ENCODE measurements around the gene RNF220. TPM values are rescaled to one million over a fixed set of nuclear protein-coding genes. Genes with fewer than 3 reads are reported as not detected.
"Not testable (repeated sequence)": the region's sequence is repeated elsewhere in the genome, so short reads cannot be mapped to it uniquely, and the experiment has no call there.

Gene RNF220
- total RNA-seq, 1 donor from 2014 or later = 89.5 TPM

DNA sequence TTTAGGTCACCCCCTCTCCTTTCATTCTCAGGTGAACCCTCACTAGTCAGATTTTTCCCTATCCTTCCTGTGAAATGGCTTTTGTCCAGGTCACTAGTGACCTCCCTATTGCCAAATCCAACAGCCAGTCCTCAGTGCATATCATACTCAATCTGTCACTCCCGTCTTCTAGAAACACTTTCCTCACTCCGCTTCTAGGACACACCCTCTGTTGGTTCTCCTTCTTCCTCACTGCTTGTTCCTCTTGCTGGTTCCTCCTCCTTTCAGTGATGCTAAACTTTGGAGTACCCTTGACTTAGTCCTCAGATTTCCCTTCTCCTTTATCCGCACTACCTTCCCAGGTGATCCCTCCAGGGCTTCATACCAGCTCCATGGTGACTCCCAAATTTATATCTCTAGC lies 94.3 kb downstream of the RNF220 start:
- no peaks in the 10 kb centered on the region for H3K9me3 Mint-ChIP-seq
- H3K27ac Mint-ChIP-seq = no peak overlapping the region
- no peak overlapping the region for H3K4me3 Mint-ChIP-seq (ENCODE audit: low read depth)
- H3K27me3 Mint-ChIP-seq (ENCODE audit: low read depth) = peaks cover 6% of the 10 kb centered on the region
- H3K4me1 Mint-ChIP-seq (ENCODE audit: low read depth) = no peaks in the 10 kb centered on the region
- intact Hi-C loops (cut with micrococcal nuclease) = no loop called here
- H3K36me3 Mint-ChIP-seq (ENCODE audit: low read depth) = no peaks in the 10 kb centered on the region
- no peak for DNase-seq (ENCODE audit: low spot score)

DNA sequence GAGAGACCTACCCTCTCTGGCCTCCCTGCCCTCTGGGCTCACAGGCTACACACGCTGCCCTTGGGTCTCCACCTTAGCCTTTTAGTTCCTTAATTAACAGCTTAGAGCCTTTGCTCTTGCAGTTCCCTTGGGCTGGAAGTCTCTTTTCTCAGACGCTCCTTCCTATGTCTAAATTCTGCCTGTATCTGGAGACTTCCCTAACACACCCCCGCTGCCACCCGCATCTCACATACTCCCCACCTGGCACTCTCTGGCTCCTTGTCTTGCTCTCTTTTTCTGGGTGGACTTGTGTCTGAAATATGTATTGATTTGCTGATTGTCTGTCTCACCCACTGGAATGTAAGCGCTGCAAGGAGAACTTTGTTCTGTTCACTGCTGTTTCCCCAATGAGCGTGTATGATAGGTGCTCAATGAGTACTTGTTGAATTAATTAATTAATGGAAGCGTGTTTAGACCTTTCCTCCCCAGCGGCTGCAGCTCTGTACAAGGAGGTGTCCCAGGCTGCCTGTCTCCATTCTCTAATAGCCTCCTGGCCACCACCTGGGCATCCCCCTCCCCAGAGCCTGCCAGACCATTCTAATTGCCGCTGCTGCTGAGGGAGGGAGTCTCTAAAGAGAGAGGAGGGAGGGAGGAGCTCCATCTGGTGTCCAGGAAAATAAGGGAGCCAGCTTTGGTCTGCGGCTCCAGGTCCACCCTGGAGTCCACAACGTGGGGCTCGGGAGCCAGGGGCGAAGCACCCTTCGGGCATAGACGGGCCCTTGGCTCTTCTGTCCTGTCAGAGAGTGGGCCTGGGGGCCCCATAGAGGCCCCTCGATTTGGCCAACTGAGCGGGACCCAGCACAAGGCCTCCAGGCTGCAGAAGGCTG lies 95.4 kb downstream of the RNF220 start:
- H3K36me3 Mint-ChIP-seq (ENCODE audit: low read depth) = no peaks in the 10 kb centered on the region
- peaks cover 6% of the 10 kb centered on the region for H3K27me3 Mint-ChIP-seq (ENCODE audit: low read depth)
- H3K27ac Mint-ChIP-seq = no peak overlapping the region
- H3K4me1 Mint-ChIP-seq (ENCODE audit: low read depth) = no peaks in the 10 kb centered on the region
- no peaks in the 10 kb centered on the region for H3K9me3 Mint-ChIP-seq
- intact Hi-C loops (cut with micrococcal nuclease) = no loop called here
- H3K4me3 Mint-ChIP-seq (ENCODE audit: low read depth) = no peak overlapping the region
- DNase-seq (ENCODE audit: low spot score) = no peak

DNA sequence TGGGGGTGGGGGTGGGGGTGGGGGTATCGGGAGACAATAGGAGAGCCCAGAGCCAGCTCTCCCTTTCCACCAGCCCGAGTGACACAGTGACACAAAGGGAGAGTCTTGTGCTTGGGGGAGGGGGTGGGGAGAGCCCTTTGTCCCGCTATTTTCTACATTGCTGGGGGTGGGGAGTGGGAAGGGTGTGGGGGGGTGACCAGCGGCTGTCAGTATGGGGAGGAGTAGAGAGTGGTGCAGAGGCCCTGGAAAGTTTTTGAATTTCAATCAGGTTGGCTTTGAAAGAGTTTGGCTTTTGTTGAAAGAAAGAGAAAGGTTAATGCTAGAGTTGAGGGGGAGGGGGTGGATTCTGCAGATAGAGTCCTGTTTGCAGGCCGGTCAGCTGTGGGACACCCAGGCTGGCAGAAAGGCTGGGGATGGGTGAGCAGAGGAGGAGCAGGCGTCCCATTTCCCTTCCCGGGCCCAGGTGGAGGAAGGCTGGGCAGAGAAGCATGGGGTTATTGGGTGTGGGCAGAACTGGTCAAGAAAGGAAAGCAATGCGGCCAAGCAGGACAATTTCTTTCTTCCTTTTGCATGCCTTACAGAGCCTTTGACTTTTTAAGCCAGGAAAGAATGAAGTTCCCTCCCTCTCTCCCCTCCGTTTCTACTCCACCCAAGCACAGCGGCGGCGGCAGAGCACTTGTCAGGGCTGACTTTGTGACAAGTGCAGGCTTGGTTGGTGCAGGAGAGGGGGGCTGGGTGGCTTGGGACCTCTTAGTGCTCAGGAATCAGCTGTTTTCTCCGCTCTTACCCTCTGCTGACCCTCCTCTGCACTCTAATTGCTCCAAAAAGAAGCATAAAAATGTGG lies 96.2 kb downstream of the RNF220 start:
- no peaks in the 10 kb centered on the region for H3K9me3 Mint-ChIP-seq
- H3K4me3 Mint-ChIP-seq (ENCODE audit: low read depth) = no peak overlapping the region
- peaks cover under 1% of the 10 kb centered on the region for H3K27me3 Mint-ChIP-seq (ENCODE audit: low read depth)
- intact Hi-C loops (cut with micrococcal nuclease) = no loop called here
- H3K36me3 Mint-ChIP-seq (ENCODE audit: low read depth) = no peaks in the 10 kb centered on the region
- H3K4me1 Mint-ChIP-seq (ENCODE audit: low read depth) = no peaks in the 10 kb centered on the region
- DNase-seq (ENCODE audit: low spot score) = no peak
- H3K27ac Mint-ChIP-seq = no peak overlapping the region

DNA sequence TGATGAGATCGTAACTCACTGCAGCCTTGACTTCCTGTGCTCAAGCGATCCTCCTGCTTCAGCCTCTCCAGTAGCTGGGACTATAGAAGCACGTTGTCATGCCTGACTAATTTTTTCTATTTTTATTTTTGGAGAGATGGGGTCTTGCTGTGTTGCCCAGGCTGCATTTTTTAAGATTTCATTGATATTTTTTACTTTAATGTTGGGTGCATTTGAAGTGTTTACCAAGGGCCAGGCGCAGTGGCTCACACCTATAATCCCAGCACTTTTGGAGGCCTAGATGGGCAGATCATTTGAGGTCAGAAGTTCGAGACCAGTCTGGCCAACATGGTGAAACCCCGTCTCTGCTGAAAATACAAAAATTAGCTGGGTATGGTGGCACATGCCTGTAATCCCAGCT lies 97.8 kb downstream of the RNF220 start:
- H3K4me1 Mint-ChIP-seq (ENCODE audit: low read depth); H3K27ac Mint-ChIP-seq; intact Hi-C loops (cut with micrococcal nuclease); DNase-seq (ENCODE audit: low spot score); H3K27me3 Mint-ChIP-seq (ENCODE audit: low read depth); H3K4me3 Mint-ChIP-seq (ENCODE audit: low read depth); H3K36me3 Mint-ChIP-seq (ENCODE audit: low read depth); H3K9me3 Mint-ChIP-seq: not testable (repeated sequence)

DNA sequence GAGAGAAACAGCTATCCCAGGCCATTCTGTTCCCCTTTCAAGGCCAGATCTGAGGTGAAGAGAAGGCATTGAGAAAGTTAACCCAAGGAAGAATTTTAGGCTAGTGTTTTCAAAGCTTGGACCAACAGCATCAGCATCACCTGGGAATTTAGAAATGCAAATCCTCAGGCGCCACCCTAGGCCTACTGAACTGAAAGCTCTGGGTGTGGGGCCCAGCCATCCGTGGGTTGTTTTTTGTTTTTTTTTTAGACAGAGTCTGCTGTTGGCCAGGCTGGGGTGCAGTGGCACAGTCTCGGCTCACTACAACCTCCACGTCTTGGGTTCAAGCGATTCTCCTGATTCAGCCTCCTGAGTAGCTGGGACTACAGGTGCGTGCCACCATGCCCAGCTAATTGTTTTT lies 98.6 kb downstream of the RNF220 start:
- Mint-ChIP-seq H3K27ac (no peak overlapping the region), H3K27me3 (ENCODE audit: low read depth) (no peaks in the 10 kb centered on the region), H3K4me1 (ENCODE audit: low read depth) (no peaks in the 10 kb centered on the region), H3K4me3 (ENCODE audit: low read depth) (no peak overlapping the region), H3K36me3 (ENCODE audit: low read depth) (no peaks in the 10 kb centered on the region), H3K9me3 (no peaks in the 10 kb centered on the region)
- no peak for DNase-seq (ENCODE audit: low spot score)
- intact Hi-C loops (cut with micrococcal nuclease) = no loop called here

DNA sequence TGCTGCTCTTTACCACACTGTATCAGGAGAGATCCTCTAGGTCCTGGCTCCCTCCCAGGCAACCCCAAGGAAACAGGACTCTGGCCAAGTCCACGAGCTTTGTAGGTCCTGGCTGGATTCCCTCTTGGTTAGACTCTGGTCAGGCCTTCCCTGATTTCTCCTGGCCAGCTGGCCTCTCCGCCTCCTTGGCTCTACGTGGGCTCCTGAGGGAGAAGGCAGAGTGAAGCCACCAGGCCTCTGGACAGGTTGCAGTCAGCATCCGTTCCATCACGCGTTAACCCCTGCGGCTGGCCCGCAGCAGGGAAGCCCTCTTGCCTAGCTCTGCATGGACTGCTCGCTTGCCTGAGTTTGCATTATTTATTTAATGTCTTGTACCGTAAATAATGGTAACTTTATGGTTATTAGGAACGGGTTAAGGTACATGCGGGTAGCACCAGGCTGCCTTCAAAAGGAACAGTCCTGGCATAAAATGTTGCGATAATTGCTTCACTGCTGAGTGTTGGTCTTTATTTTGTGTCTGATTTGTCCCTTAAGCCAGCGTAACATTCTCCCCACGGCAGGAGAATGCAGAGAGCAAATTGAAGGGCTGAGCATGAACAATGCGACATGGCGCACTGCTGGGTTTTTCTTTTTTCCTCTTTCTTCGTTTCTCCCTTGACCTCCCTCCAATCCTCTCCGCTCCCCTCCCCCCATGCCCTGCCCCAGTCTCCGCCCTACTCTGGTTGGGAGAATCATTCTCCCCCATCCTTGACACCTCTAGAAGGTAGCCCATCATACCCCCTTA lies 100.3 kb downstream of the RNF220 start:
- Mint-ChIP-seq H3K4me3 (ENCODE audit: low read depth) (no peak overlapping the region), H3K27ac (no peak overlapping the region), H3K9me3 (no peaks in the 10 kb centered on the region), H3K36me3 (ENCODE audit: low read depth) (no peaks in the 10 kb centered on the region), H3K4me1 (ENCODE audit: low read depth) (no peaks in the 10 kb centered on the region), H3K27me3 (ENCODE audit: low read depth) (peaks cover under 1% of the 10 kb centered on the region)
- DNase-seq (ENCODE audit: low spot score) = no peak
- intact Hi-C loops (cut with micrococcal nuclease) = no loop called here

DNA sequence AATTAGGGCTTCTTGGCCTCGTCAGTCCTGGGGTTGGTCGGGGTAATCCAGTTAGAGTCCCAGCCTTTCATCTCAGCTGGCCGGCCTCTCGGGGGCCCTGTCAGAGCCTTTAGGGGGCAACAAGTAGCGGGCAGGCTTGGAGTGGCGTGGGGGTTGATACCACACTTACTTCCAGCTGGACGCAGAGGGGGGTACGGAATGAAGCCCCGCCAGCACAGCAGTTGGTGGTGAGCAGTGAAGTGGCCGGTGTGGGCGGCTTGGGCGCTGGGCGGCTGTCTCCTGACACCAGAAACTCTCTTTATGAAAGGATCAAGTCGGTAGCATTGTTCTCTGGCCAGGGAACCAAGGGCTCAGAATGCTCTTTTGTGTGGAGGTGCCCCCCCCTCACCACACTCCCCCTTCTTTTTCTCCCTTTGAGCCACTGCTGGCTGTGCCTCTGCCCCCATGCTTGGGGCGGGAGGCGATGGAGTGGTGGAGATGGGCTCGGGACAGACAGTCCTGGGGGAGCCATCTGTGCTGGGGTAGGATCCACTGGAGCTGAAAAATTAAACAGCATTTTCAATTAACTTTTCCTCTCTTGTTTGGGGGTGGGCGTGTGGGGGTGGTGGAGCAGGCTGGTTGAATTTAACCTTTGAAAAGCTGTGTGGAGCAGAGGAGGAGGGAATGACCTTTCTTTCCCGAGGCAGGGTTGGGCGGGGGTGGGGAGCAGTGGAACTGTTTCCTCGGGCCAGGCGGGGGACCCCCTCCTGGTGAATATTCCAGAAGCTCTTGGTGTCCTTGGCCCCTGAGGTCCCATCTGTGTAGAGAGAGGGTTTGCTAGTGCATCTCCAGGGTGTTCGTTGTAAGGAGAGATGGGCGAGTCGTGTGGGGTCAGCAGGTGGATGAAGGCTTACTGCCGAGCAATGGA lies 102.7 kb downstream of the RNF220 start:
- Mint-ChIP-seq H3K27me3 (ENCODE audit: low read depth) (peaks cover 7% of the 10 kb centered on the region), H3K9me3 (no peaks in the 10 kb centered on the region), H3K4me1 (ENCODE audit: low read depth) (peaks cover 3% of the 10 kb centered on the region), H3K36me3 (ENCODE audit: low read depth) (no peaks in the 10 kb centered on the region), H3K4me3 (ENCODE audit: low read depth) (no peak overlapping the region), H3K27ac (no peak overlapping the region)
- no peak for DNase-seq (ENCODE audit: low spot score)
- intact Hi-C loops (cut with micrococcal nuclease) = no loop called here

DNA sequence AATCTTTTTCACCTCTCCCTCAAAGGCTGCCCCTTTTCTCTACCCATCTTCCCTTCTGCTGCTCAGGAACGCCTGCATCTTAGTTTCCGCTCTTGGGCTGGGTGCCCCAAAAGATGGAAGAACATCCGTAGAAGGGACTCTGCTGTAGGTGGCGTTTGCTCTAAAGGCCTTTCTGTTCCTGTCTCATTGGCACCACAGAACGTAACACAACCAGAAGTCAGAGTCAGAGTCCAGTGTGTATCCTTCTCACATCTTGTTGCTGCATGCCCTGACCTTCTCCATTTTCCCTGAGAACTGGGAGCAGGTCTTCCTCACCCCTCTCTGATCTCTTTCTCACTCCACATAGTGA lies 103.3 kb downstream of the RNF220 start:
- Mint-ChIP-seq H3K9me3 (no peaks in the 10 kb centered on the region), H3K36me3 (ENCODE audit: low read depth) (no peaks in the 10 kb centered on the region), H3K4me1 (ENCODE audit: low read depth) (peaks cover 3% of the 10 kb centered on the region), H3K4me3 (ENCODE audit: low read depth) (no peak overlapping the region), H3K27me3 (ENCODE audit: low read depth) (peaks cover 7% of the 10 kb centered on the region), H3K27ac (no peak overlapping the region)
- intact Hi-C loops (cut with micrococcal nuclease) = no loop called here
- no peak for DNase-seq (ENCODE audit: low spot score)

DNA sequence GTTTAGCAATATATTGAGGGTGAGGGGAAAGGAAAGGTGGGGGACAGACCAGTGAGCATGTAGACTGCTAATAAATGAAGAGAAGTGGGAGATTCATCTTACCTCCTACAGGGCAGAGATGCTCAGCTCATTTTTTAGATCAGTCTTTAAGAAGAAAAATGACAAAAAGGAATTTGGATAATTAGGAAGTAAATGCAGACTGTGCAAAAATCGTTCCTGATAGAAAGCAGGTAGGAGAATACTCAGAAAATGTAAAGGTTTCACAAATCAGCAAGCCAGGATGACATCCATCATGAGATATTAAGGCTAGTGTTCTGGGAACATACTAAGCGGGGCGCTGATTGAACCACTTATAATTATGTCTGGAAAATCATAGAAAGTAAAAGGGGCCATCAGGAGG lies 106.3 kb downstream of the RNF220 start:
- H3K27me3 Mint-ChIP-seq (ENCODE audit: low read depth) = peaks cover 15% of the 10 kb centered on the region
- no peak for DNase-seq (ENCODE audit: low spot score)
- no peak overlapping the region for H3K4me3 Mint-ChIP-seq (ENCODE audit: low read depth)
- intact Hi-C loops (cut with micrococcal nuclease) = no loop called here
- H3K36me3 Mint-ChIP-seq (ENCODE audit: low read depth) = no peaks in the 10 kb centered on the region
- H3K4me1 Mint-ChIP-seq (ENCODE audit: low read depth) = peaks cover 3% of the 10 kb centered on the region
- no peak overlapping the region for H3K27ac Mint-ChIP-seq
- no peaks in the 10 kb centered on the region for H3K9me3 Mint-ChIP-seq

DNA sequence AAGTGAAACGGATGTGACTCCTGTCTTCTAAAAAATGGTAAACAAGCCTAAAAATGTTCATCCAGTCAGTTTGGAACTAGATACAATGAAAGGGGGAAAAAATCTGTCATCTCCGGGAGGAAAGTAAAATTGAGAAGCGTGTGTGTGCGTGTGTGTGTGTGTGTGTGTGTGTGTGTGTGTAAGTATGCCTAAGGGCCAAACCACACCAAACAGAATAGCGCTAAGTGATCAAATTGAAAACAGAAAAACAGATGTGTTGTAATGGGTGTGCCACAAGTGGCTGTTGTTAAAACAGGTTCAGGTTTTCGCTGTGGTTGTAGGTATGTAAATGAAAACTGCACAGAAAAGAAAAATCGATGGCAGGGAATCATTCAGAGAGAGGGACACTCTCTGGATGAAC lies 106.7 kb downstream of the RNF220 start:
- H3K36me3 Mint-ChIP-seq (ENCODE audit: low read depth) = no peaks in the 10 kb centered on the region
- peaks cover 18% of the 10 kb centered on the region for H3K27me3 Mint-ChIP-seq (ENCODE audit: low read depth)
- no peak overlapping the region for H3K27ac Mint-ChIP-seq
- no peak overlapping the region for H3K4me3 Mint-ChIP-seq (ENCODE audit: low read depth)
- intact Hi-C loops (cut with micrococcal nuclease) = no loop called here
- H3K9me3 Mint-ChIP-seq = no peaks in the 10 kb centered on the region
- DNase-seq (ENCODE audit: low spot score) = no peak
- peaks cover 3% of the 10 kb centered on the region for H3K4me1 Mint-ChIP-seq (ENCODE audit: low read depth)

DNA sequence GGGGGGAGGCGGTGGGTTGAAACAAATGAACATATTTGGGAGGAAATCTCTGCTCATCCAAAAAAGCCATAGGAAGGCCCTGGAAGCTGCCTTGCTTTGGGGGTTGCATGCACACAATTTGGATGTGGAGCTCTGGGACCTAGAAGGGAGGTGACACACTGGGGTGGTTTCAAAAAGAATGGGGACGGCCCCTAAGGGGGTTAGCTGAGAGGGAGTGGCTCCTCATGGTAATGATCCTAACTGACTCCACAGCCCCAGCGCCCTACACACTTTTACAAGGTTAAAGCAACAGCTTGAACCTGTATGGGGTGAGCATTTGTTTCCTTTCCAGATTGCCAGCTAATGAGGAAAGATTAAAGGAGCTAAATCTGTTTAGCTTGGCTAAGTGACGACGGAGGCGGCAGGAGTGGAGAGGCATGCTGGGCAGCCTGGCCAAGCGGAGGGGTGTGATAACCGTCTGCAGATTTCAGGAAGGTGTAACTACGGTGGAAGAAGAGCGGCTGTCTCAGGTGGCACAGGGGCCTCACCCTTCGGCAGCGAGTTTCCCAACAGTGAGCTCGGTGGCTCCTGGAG lies 107.3 kb downstream of the RNF220 start:
- Mint-ChIP-seq H3K27me3 (ENCODE audit: low read depth) (peaks cover 24% of the 10 kb centered on the region), H3K4me1 (ENCODE audit: low read depth) (peaks cover 3% of the 10 kb centered on the region), H3K4me3 (ENCODE audit: low read depth) (no peak overlapping the region), H3K36me3 (ENCODE audit: low read depth) (no peaks in the 10 kb centered on the region), H3K9me3 (no peaks in the 10 kb centered on the region), H3K27ac (no peak overlapping the region)
- intact Hi-C loops (cut with micrococcal nuclease) = no loop called here
- DNase-seq (ENCODE audit: low spot score) = no peak

DNA sequence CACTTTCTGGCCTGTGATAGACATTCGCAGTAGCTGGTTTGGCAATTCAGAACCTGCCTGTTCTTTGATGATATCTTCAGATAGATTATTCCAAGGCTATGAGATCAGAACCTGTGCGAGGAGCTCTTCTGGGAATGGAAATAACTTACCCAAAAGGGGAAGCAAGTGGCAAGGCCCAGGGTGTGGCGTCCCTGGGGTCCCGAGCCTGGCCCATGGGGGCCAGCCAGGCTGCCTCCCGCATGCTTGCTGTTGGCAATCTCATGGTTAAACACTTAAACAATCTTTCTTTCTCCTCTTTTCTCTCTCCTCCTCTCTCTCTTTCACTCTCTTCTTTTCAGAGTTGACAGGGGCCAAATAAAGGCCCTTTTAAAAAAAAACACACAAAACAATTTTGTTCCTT lies 108.1 kb downstream of the RNF220 start:
- H3K36me3 Mint-ChIP-seq (ENCODE audit: low read depth) = no peaks in the 10 kb centered on the region
- H3K9me3 Mint-ChIP-seq = no peaks in the 10 kb centered on the region
- H3K4me1 Mint-ChIP-seq (ENCODE audit: low read depth) = peaks cover 3% of the 10 kb centered on the region
- intact Hi-C loops (cut with micrococcal nuclease) = no loop called here
- no peak overlapping the region for H3K4me3 Mint-ChIP-seq (ENCODE audit: low read depth)
- no peak for DNase-seq (ENCODE audit: low spot score)
- peaks cover 24% of the 10 kb centered on the region for H3K27me3 Mint-ChIP-seq (ENCODE audit: low read depth)
- no peak overlapping the region for H3K27ac Mint-ChIP-seq
